A549 (cell line): ENCODE measurements around the gene MRPL23. TPM values are rescaled to one million over a fixed set of nuclear protein-coding genes. Genes with fewer than 3 reads are reported as not detected.

Source experiments
- ATAC-seq, 2 experiments: fragments of 200-7000 bp in 1 of 2; fragments of >200 bp in 1 of 2; cut with Nextera tagmentation in 1 of 2; cut with Tn5 transposase in 1 of 2; 3 replicates each; pipeline versions ENCODE4 v1.8.0 to v1.9.1; 2018 to 2020; ENCODE audit warnings: mild to moderate bottlenecking in 1 of 2, moderate library complexity in 1 of 2
- CTCF ChIA-PET: fragments of 300-600 bp; sonication (Branson Sonifier 250); formaldehyde crosslinking; extraction: SDS; loops from one replicate; lab custom pipeline; 2021; ENCODE audit warnings: antibody characterized with exemption, inconsistent platforms; lab: Yijun Ruan, JAX
- POLR2A ChIA-PET: fragments of 350-600 bp; formaldehyde crosslinking; extraction: SDS; loops from one replicate; lab custom pipeline; 2021; ENCODE audit warnings: antibody characterized with exemption, inconsistent platforms; lab: Yijun Ruan, JAX
- DNase-seq, 2 experiments: peaks; one replicate each; pipeline versions ENCODE4 v3.0.0 to v3.0.0-alpha.2; 2011 to 2016; ENCODE audit warnings: low read depth in 1 of 2, low spot score in 1 of 2
- FAIRE-seq: peaks from 2 replicates; lab custom pipeline; 2011; peaks lifted over from hg19 to GRCh38; lab: Jason Lieb, UNC
- H3K27ac ChIP-seq, 2 experiments: fragments of >200 bp; sonication (Bioruptor Twin); formaldehyde crosslinking; 3 replicates each; pipeline ENCODE4 v1.5.1; 2016 to 2017
- H3K4me1 ChIP-seq: fragments of >200 bp; sonication (Bioruptor Twin); formaldehyde crosslinking; 3 replicates; pipeline ENCODE4 v1.6.1; 2016
- H3K4me2 ChIP-seq: fragments of >200 bp; sonication (Bioruptor Twin); formaldehyde crosslinking; 3 replicates; pipeline ENCODE4 v1.6.1; 2016
- H3K4me3 ChIP-seq: fragments of >200 bp; sonication (Bioruptor Twin); formaldehyde crosslinking; 3 replicates; pipeline ENCODE4 v1.5.1; 2016
- H3K9me3 ChIP-seq: fragments of >200 bp; sonication (Bioruptor Twin); formaldehyde crosslinking; 3 replicates; pipeline ENCODE4 v1.6.1; 2016
- BCL3 ChIP-seq: fragments of >200 bp; sonication (Bioruptor Twin); formaldehyde crosslinking; IDR thresholded peaks from 3 replicates; pipeline ENCODE4 v1.6.1; 2016
- BHLHE40 ChIP-seq: IDR thresholded peaks from 2 replicates; pipeline ENCODE4 v1.6.1; 2012; ENCODE audit warnings: low read depth, low read length, inconsistent platforms
- CBX2 ChIP-seq: fragments of 200-600 bp; sonication (generic); IDR thresholded peaks from 2 replicates; pipeline ENCODE4 v1.6.1; 2016; ENCODE audit warnings: low read depth, mild to moderate bottlenecking, borderline replicate concordance
- CBX8 ChIP-seq: fragments of 200-600 bp; sonication (generic); IDR thresholded peaks from 2 replicates; pipeline ENCODE4 v1.6.1; 2016
- E2F6 ChIP-seq: IDR thresholded peaks from 2 replicates; pipeline ENCODE4 v1.6.1; 2012; ENCODE audit warnings: low read depth, borderline replicate concordance
- ELK1 ChIP-seq: fragments of 150-350 bp; IDR thresholded peaks from 2 replicates; pipeline ENCODE4 v1.6.1; 2014; ENCODE audit warnings: low read depth, mild to moderate bottlenecking, low read length
- FOSL2 ChIP-seq, 2 experiments: fragments of 450-650 bp in 1 of 2; fragments of >200 bp in 1 of 2; sonication (Bioruptor Twin) in 1 of 2; formaldehyde crosslinking; IDR thresholded peaks; 2 replicates each; pipeline versions ENCODE4 v1.5.0 to v1.6.1; 2016 to 2020; ENCODE audit warnings: mild to moderate bottlenecking in 1 of 2, moderate library complexity in 1 of 2
- FOXS1 ChIP-seq: fragments of 250-450 bp; sonication (Bioruptor Pico); IDR thresholded peaks from 2 replicates; pipeline ENCODE4 v1.5.0; 2020; ENCODE audit warnings: mild to moderate bottlenecking, moderate library complexity
- HDAC2 ChIP-seq: fragments of 200-600 bp; sonication (generic); IDR thresholded peaks from 2 replicates; pipeline ENCODE4 v1.6.1; 2016
- HES2 ChIP-seq: fragments of >200 bp; sonication (Bioruptor Twin); formaldehyde crosslinking; IDR thresholded peaks from 2 replicates; pipeline ENCODE4 v1.6.1; 2016
- HMGXB4 ChIP-seq: fragments of 250-450 bp; sonication (Bioruptor Pico); IDR thresholded peaks from 2 replicates; pipeline ENCODE4 v1.5.0; 2021; ENCODE audit warnings: mild to moderate bottlenecking, moderate library complexity, borderline replicate concordance
- PHF8 ChIP-seq: fragments of 200-600 bp; sonication (generic); IDR thresholded peaks from 2 replicates; pipeline ENCODE4 v1.6.1; 2016; ENCODE audit warnings: low read depth, mild to moderate bottlenecking, antibody characterized with exemption, moderate library complexity, borderline replicate concordance
- POLR2A ChIP-seq: IDR thresholded peaks from 2 replicates; pipeline ENCODE4 v1.6.1; 2012; ENCODE audit warnings: mild to moderate bottlenecking, low read length
- POLR2AphosphoS2 ChIP-seq: conservative IDR thresholded peaks from 2 replicates; pipeline ENCODE4 v1.6.1; 2012; ENCODE audit warnings: low read length, improper control_type of control experiment, inconsistent platforms
- RAD21 ChIP-seq, 2 experiments: fragments of >200 bp in 1 of 2; sonication (Bioruptor Twin) in 1 of 2; formaldehyde crosslinking in 1 of 2; IDR thresholded peaks in 1 of 2; conservative IDR thresholded peaks in 1 of 2; 2 replicates in 1 of 2; 3 replicates in 1 of 2; pipeline ENCODE4 v1.6.1; 2012 to 2018; ENCODE audit warnings: inconsistent platforms in 1 of 2
- RFX5 ChIP-seq: fragments of 450-650 bp; IDR thresholded peaks from 2 replicates; pipeline ENCODE4 v1.7.1; 2014; ENCODE audit warnings: antibody characterized with exemption, mild to moderate bottlenecking, moderate library complexity
- TFCP2L1 ChIP-seq: fragments of 250-450 bp; sonication (Bioruptor Pico); IDR thresholded peaks from 2 replicates; pipeline ENCODE4 v1.5.0; 2021; ENCODE audit warnings: mild to moderate bottlenecking
- ZC3H11A ChIP-seq: fragments of 450-650 bp; IDR thresholded peaks from 2 replicates; pipeline ENCODE4 v1.6.1; 2014; ENCODE audit warnings: antibody characterized with exemption, mild to moderate bottlenecking
- ZSCAN20 ChIP-seq: fragments of 250-450 bp; sonication (Bioruptor Pico); IDR thresholded peaks from 2 replicates; pipeline ENCODE4 v1.8.0; 2022; ENCODE audit warnings: mild to moderate bottlenecking, moderate library complexity
- WGBS: methylation state at CpG from one replicate; pipeline ENCODE4 v1.1.6; 2017; ENCODE audit errors: missing lambda C conversion rate; 5-methylcytosine and 5-hydroxymethylcytosine counted together
- polyA plus RNA-seq, 4 experiments: library from polyadenylated mRNA; depleted of rRNA in 3 of 4; stranded (reverse); fragments of >200 nt; fragmentation: RNase III in 1 of 4; extraction: RNeasy Plus Mini Kit Qiagen cat#74134 plus additional on column Dnase treatment in 1 of 4; gene quantifications; 2 replicates in 3 of 4; 3 replicates in 1 of 4; pipeline ENCODE4 v1.2.3, GENCODE V29; 2011 to 2017

Gene MRPL23
- polyA plus RNA-seq, 2 of the 4 experiments (the other 2 are of a cell fraction) = 77.7 to 160 TPM

GRCh38 chr11:1949922-1950321 is 2.8 kb downstream of the MRPL23 start:
- ChIA-PET POLR2A (interaction anchor here (1.6 kb wide), 1 partner anchor 201 kb away, joined by 5 read pairs; no protein-coding TSS in a partner anchor), CTCF (interaction anchor here (0.8 to 28.2 kb wide), 20 partner anchors 11 to 302 kb away, joined by 3 to 554 read pairs (median 6); partner anchors contain the start of gene H19)
- H3K4me1 ChIP-seq = no peaks in the 10 kb centered on the region
- FAIRE-seq (no peak), DNase-seq (no peak), ATAC-seq (no peak)
- no peak overlapping the region for H3K4me2 ChIP-seq
- H3K27ac ChIP-seq = no peak overlapping the region
- H3K4me3 ChIP-seq = no peak overlapping the region
- no CpG with 5 or more reads among the region's 15 CpGs for WGBS
- no peaks in the 10 kb centered on the region for H3K9me3 ChIP-seq
- TF ChIP-seq POLR2A (no peak), HES2 (no peak), RFX5 (no peak), PHF8 (no peak), BCL3 (no peak), HMGXB4 (CRISPR knock-in tag) (no peak), CBX2 (no peak), E2F6 (no peak), BHLHE40 (no peak), FOXS1 (CRISPR knock-in tag) (no peak), RAD21 (conservative IDR thresholded peaks at IDR 0.05 in 1 of 2, IDR thresholded peaks at IDR 0.05 in 1 of 2) (no peak), ELK1 (no peak), POLR2AphosphoS2 (no peak), TFCP2L1 (CRISPR knock-in tag) (no peak), FOSL2 (IDR thresholded peaks at IDR 0.05) (no peak), FOSL2 (CRISPR knock-in tag; IDR thresholded peaks at IDR 0.05) (no peak), ZSCAN20 (CRISPR knock-in tag) (no peak)

- no peak overlapping the region for H3K4me2 ChIP-seq
- ChIA-PET POLR2A (no interaction called here), CTCF (interaction anchor here (1.0 to 28.2 kb wide), 9 partner anchors 10 to 200 kb away, joined by 3 to 554 read pairs (median 4); partner anchors contain the start of gene TNNT3)
- no peak for FAIRE-seq
- H3K27ac ChIP-seq = no peak overlapping the region
- DNase-seq = no peak
- TF ChIP-seq PHF8 (no peak), HDAC2 (no peak), CBX8 (no peak), RAD21 (conservative IDR thresholded peaks at IDR 0.05 in 1 of 2, IDR thresholded peaks at IDR 0.05 in 1 of 2) (no peak), POLR2AphosphoS2 (no peak), ZC3H11A (no peak)
- H3K4me1 ChIP-seq = no peaks in the 10 kb centered on the region
- no CpG with 5 or more reads among the region's 29 CpGs for WGBS
- no peak overlapping the region for H3K4me3 ChIP-seq
- ATAC-seq = no peak
- no peaks in the 10 kb centered on the region for H3K9me3 ChIP-seq
These were observed 5.8 kb downstream of the MRPL23 start for GRCh38 chr11:1952806-1953482.
